Raji (cell line): ENCODE measurements around the gene SLC7A14.

Experiments used
- POLR2A ChIP-seq: IDR thresholded peaks from 2 replicates; pipeline ENCODE4 v1.6.1; 2011; ENCODE audit warnings: low read depth, low read length, control low read depth; ENCODE audit not compliant: insufficient read depth

SLC7A14 gene

DNA sequence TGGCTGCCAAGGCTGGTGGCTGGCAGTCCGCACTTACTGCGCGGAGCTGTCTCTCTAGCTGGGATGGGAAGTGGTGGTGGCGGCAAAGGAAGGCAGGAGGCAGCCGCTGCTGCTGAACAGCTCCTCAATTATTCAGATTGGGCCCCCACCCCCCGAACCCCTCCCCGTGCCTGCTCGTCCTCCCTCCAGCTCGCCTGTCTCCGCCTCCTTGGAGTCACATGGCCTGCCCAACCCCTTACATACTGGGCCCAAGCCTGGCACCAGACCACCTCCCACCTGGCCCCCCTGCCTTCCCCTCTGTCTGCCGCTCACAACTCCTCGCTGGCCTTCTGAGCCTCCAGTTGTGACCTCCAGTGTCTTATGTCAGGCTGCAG lies at the start of gene SLC7A14:
TSS of gene SLC7A14 (minus strand) at position 139 of the 374 bp plus-strand sequence. CDS start 59,139 bp downstream, outside the sequence.
- no peak for TF ChIP-seq POLR2A

DNA sequence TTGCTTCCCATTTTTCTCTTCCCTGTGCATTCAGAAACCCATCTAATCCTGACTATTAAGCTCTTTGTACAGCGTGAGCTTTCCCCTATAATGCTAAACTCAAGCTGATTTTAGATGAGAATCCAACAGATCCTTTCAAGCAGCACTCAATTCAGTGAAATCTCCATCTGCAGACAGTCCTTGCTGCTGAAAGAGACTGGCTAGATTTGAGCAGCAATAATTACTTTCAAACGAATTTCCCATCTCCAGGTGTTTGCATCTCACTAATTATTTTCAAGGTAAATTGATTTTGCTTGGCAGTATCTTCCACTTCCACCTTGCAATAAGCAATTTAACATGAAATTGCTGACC lies 49.5 kb upstream of the SLC7A14 start:
- TF ChIP-seq POLR2A = no peak

DNA sequence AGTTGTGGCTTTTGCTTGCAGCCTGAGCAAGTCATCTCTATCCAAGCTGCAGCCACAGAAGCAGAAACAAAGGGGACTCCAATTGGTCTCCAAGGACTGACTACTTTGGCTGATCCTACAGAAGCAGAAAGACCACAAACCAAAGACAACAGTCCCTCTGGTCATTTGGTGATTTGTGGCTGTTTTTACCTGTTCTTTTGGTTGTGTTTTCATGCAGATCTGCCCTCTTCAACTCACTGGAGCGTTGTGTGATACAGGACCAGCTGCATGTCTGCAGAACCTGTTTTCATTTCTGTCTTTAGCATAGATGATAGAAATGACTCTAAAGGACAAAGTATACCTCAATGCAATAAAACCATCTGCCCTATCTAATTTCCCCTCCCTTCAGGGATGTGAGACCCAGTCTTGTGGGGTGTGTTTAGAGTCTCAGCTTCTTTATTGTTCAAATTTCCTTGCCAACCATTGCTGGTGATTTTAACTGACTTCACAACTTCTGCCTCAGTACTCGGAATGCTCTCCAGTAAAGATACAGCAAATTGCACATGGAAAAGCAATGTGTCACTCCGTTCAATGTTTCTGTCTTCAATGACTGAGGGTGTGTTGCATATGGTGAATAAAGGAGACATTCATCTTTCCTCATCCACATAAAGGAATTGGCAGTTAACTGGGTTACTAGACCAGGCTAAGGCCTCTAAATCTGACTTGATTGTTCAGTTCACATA lies 48.9 kb upstream of the SLC7A14 start:
- no peak for TF ChIP-seq POLR2A

DNA sequence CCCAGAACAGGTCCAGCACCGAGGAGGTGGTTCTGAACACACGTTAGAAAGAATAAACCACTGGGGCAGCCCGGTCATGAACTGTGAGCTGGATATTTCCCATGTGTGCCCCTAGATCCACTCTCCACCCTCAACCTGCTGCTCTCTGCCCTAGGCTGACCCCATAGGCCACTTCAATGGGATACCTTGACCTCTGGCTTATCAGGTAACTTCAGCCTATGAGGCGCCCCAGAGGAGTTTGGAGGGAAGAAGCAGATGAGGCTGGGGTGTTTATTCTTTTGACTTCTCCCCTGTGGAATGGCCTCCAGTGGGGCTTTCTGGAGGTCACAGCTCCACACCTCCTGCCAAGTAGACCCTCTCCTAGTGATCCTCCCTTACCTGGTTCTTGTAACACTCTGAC lies 47.7 kb upstream of the SLC7A14 start:
- no peak for TF ChIP-seq POLR2A

DNA sequence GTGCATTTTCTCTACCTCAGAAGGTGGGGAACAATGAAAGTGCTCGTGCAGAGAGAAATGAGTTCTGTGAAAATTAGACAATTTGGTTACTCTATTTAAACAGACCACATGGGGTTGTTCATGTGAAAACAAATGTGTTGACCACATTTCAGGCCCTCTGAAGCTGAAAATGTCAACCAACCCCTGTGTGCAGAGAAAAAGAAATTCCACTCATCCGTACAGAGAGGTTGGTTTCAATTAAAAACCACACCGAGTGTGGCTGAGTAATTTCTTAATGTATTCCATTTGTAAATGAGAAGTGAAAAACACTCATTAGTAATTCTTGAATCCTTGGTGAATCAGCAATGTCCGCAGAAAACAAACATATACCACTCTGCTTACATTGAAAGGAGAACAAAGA lies 46.9 kb upstream of the SLC7A14 start:
- no peak for TF ChIP-seq POLR2A

DNA sequence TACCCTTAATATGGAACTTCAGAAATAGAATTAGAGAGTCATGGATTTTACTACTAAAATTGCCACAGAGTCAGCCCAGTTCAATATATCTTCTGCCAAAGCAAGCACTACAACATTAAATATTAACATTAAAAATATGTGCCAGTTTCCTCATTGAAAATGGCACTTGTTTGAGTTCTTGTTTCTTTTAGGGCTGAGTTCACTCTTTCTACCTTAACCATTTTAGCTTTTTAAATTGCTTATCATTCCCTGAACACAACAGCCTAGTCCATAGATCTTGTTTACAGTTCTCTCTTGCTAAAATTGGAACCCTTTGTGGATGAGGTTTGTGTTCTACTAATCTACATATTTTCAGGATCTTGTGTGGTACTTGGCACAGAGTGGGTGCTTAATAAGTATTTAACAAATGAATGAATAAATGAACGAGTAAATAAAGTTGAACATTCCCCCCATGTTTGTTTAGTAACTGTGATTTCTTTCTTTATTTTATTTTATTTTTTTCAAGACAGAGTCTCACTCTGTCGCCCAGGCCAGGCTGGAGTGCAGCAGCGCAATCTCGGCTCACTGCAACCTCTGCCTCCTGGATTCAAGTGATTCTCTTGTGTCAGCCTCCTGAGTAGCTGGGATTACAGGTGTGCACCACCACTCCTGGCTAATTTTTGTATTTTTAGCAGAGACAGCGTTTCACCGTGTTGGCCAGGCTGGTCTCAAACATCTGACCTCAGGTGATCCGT lies 46.0 kb upstream of the SLC7A14 start:
- no peak for TF ChIP-seq POLR2A

DNA sequence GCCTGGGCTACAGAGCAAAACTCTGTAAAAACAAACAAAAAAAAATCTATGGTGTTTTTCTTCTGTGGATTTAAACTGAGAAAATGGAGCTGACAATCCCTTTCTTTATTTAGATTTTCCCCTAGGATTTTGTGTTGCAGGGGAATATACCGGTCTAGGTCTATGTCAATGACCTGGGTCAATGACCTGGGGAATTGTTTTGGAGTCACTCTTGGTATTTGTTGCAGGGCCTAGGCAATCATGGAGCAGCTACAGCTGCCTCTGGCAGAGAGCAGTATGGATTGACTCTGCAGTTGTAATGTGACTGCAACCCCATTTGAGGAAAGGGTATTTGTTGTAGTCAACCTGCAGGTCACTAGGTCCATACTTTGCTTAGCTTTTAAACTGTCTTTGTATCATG lies 37.6 kb upstream of the SLC7A14 start:
- TF ChIP-seq POLR2A = no peak

DNA sequence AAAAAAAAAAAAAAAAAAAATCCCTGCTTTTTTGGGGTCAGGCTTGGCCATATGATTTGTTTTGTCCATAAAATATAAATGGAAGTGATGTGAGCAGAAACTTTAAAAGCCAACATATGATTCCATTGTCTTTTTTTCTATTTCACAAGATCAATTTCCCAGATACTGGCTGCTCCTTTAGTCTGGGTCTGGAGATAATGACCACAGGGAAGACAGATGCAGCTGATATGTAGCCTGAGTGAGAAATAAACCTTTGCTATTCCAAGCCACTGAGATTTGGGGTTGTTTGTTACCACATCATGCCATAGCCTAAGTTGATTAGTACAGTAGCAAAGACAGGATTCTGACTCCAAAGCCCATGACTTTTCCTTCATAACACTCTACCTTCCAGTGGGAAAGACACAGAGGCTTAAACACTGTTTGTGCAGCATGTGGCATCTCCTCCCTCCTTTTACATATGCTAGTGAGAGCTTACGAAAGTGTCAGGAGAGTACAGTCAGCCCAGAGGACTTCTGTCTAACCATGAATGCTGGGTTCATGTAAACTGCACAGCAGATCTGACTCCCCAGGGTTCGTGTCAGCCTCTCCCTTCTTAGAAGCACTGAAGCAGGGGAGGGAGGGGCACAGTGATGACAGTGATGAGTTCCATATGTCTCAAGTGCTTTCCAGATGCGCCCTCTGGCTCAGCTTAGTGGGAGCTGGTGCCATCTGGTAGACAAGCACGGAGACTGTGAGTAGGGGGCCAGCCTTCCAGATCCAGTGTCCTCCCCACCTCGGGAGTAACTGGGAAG lies 36.7 kb upstream of the SLC7A14 start:
- no peak for TF ChIP-seq POLR2A

DNA sequence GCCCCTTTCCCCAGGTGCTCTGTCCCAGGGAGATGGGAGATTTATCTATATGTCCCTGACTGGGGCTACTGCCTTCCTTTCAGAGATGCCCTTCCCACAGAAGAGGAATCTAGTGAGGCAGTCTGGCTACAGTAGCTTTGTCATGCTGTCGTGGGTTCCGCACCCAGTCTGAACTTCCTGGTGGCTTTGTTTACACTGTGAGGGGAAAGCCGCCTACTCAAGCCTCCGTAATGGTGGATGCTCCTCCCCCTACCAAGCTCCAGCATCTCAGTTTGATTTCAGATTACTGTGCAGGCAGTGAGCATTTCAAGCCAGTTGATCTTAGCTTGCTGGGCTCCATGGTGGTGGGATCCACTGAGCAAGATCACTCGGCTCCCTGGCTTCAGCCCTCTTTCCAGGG lies 35.4 kb upstream of the SLC7A14 start:
- TF ChIP-seq POLR2A = no peak

DNA sequence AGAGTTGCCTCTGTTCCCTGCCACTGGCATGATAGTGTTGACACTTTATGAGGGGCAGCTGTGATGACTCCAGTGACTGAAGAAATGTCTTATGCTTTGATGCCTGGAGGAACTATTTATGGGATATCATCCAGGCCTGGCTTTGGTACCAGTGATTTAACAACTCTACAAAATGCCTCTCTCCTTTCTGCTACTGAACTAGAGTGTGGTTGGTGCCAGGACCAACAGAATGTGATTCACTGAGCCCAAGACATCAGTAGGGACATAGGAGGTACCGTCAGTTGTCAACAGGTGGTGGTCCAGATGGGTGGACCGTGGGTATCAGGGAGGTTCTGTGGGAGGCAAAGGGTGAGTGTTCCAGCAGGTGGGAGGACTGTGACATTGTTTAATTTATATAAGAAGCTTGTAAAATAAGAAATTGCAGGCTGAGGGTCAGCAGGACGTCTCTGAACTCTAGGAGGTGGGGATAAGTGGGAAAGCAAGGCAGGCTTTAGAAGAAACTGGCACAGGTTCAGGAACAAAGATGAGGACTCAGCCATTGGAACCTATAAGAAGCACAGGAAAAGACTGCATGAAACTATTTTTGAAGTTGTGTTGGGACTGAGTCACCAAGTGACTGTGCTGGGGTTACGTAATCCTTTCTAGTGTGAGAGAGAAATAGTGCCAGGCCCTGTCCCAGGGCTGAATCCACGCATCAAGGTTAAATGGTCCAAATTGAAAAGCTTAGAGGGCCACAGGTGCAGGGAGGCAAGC lies 28.5 kb upstream of the SLC7A14 start:
- no peak for TF ChIP-seq POLR2A

DNA sequence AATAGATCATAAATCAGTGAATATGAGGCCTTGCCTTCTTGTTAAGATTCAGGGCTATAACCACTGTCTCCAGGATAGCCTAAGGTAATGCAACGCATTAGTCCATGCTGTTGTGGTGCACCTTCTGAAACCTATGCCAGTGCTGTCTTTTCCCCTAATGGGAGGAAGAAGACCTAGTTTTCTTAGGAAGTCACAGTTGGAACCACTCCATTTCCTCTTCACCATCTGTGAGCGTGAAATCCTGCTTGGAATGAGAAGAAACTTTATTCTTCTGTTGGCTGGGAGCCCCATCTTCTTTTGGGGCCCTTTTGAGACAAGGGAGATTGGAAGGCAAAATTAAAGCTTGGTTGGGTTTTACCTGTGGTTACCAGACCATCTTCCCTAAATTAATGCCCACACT lies 25.9 kb upstream of the SLC7A14 start:
- no peak for TF ChIP-seq POLR2A

DNA sequence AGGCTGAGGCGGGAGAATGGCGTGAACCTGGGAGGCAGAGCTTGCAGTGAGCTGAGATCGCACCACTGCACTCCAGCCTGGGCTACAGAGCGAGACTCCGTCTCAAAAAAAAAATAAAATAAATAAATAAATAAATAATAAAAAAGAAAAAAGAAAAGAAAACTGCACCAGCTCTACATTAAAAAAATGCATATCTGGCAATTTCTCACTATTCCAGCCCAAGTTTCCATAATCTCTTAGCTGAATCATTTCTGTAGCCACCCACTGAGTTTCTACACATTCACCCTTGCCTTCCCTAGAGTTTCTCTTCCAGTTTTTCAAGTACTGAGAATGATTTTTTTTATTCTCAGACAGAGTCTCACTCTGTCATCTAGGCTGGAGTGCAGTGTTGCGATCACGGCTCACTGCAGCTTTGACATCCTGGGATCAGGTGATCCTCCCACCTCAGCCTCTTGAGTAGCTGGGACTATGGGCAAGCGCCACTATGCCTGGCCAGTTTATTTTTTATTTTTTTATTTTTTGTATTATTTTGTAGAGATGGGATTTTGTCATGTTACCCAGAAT lies 24.5 kb upstream of the SLC7A14 start:
- TF ChIP-seq POLR2A = no peak

DNA sequence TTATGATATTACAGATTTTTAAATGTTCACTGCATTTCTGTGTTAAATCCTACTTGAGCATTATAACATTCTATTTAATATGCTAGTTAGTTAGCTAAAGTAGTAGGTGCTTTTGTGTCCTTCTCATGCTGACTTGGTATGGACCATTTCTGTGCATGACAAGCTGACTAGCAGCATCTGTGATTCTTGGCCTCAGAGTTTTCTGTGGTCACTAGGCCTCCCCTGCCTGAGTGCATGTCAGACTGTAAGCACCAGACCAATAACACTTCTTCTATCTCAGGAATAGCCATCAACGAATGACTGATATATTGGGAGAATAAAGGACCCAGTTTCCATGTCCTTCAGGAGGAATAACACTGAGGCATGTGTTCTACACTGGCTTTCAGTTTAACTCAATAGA lies 22.6 kb upstream of the SLC7A14 start:
- TF ChIP-seq POLR2A = no peak

DNA sequence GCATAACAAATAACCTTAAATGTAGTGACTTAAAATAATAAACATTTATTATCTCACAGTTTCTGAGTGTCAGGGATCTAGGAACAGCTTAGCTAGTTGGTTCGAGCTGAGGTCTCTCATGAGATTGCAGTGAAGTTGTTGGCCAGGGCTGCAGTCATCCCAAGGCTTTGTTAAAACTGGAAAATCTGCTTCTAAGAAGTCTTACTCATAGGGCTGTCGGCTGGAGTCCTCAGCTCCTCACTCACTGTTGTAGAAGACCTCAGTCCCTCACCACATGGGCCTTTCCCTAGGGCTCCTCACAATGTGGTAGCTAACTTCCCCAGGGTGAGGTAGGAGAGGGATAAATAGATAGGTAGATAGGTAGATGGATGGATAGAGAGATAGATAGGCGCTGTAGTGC lies 20.8 kb upstream of the SLC7A14 start:
- TF ChIP-seq POLR2A = no peak

DNA sequence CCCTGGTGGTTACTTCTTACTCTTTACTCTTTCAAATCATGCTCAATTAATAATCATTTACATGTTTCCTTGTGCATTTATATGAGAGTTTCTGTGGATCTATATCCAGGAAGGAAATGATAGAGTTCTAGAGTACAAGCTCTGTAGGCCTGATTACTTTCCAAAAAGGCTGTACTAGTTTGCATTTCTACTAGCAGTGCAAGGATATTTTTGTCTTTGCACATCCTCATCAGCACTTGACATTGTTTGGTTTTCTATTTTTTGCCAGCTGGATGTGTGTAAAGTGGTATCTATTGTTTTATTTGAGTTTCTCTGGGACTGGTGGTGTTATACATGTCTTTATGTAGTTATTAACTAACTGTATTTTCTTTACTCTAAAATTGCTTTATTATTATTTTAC lies 19.6 kb upstream of the SLC7A14 start:
- TF ChIP-seq POLR2A = no peak

DNA sequence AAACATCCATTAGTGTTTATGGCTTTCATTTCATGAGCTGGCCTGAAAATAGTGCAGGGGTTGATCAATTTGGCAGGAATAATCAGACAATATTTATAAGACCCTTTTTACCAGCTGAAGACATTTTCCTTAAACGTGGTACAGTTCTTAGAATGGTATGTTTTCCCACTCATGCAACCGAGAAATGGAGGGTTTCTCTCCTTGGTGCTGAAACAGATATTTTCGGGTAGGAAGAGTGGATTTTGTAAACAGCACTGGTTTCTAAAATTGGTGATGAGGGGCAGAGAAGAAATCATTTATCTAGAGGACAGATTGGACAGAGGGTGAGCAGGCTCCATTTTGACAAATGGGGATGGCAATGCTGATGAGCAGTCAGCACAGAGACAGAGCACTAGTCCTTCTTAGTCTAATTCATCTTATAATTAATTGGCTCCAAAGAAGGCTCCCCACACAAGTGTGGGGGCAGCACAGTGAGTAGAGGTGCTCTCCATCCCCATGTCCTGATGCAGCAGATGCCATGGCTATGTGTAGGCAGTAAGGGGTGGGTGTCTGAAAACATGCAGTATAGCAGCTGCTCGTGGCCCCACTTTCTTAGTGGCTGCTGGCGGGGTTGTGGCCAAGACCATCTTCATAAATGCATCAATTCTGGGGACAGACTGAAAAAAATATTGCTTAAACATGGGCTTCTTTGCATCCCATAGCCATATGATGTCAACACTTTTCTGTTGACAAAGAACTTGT lies 18.1 kb upstream of the SLC7A14 start:
- no peak for TF ChIP-seq POLR2A
